H1 (cell line): Measurements from ENCODE around the gene FLVCR1. TPM values are rescaled to one million over a fixed set of nuclear protein-coding genes. Genes with fewer than 3 reads are reported as not detected.

Experiments used
- CTCF ChIA-PET: fragments of 300-600 bp; sonication (Branson Sonifier 250); formaldehyde crosslinking; loops from one replicate; lab custom pipeline; 2021; ENCODE audit not compliant: partially characterized antibody; lab: Charles Lee
- POLR2A ChIA-PET: fragments of 300-600 bp; sonication (Branson Sonifier 250); formaldehyde crosslinking; loops from one replicate; lab custom pipeline; 2021; ENCODE audit warnings: inconsistent platforms; ENCODE audit not compliant: partially characterized antibody; lab: Charles Lee
- DNase-seq, 2 experiments: peaks; one replicate each; pipeline versions ENCODE4 v3.0.0 to v3.0.0-alpha.2; 2010 to 2022; ENCODE audit warnings: low spot score in 2 of 2, low read depth in 1 of 2, mixed read lengths in 1 of 2
- FAIRE-seq: peaks from 2 replicates; lab custom pipeline; 2011; peaks lifted over from hg19 to GRCh38; lab: Jason Lieb, UNC
- H2AFZ ChIP-seq: 2 replicates; pipeline ENCODE4 v1.8.1; 2012; ENCODE audit warnings: low read length, inconsistent platforms
- H2AK5ac ChIP-seq: 2 replicates; pipeline ENCODE4 v1.6.1; 2013; ENCODE audit warnings: low read depth, low read length
- H2BK120ac ChIP-seq: replicated peaks from 2 replicates; pipeline ENCODE3; 2013; ENCODE audit warnings: low read depth, low read length, inconsistent platforms
- H2BK12ac ChIP-seq: 2 replicates; pipeline ENCODE4 v1.6.1; 2013; ENCODE audit warnings: low read depth, low read length
- H2BK15ac ChIP-seq: 2 replicates; pipeline ENCODE4 v1.6.1; 2013; ENCODE audit warnings: low read length
- H2BK20ac ChIP-seq: 2 replicates; pipeline ENCODE4 v1.6.1; 2013; ENCODE audit warnings: low read length
- H2BK5ac ChIP-seq: 2 replicates; pipeline ENCODE4 v1.6.1; 2013; ENCODE audit warnings: low read depth, low read length
- H3K14ac ChIP-seq: 2 replicates; pipeline ENCODE4 v1.6.1; 2013; ENCODE audit warnings: inconsistent platforms; ENCODE audit not compliant: insufficient read length
- H3K18ac ChIP-seq: 2 replicates; pipeline ENCODE4 v1.6.1; 2013; ENCODE audit warnings: low read length; ENCODE audit errors: extremely low read depth
- H3K23ac ChIP-seq: 2 replicates; pipeline ENCODE4 v1.6.1; 2013; ENCODE audit warnings: inconsistent platforms; ENCODE audit not compliant: insufficient read length
- H3K23me2 ChIP-seq: 2 replicates; pipeline ENCODE4 v1.6.1; 2013; ENCODE audit warnings: low read depth, low read length
- H3K27ac ChIP-seq: 2 replicates; pipeline ENCODE4 v1.6.1; 2011; ENCODE audit warnings: low read depth, low read length, inconsistent platforms
- H3K27me3 ChIP-seq, 4 experiments: replicated peaks in 1 of 4; 1 replicate in 1 of 4; 2 replicates in 3 of 4; pipeline versions ENCODE4 v1.6.1 to v1.8.1; 2011 to 2013; ENCODE audit warnings: low read length in 3 of 4, mild to moderate bottlenecking in 3 of 4, inconsistent platforms in 2 of 4, mixed read lengths in 2 of 4, moderate library complexity in 1 of 4; ENCODE audit not compliant: control insufficient read depth in 3 of 4, insufficient read depth in 3 of 4; ENCODE audit errors: extremely low read depth in 1 of 4
- H3K36me3 ChIP-seq, 4 experiments: 2 replicates each; pipeline versions ENCODE4 v1.6.1 to v1.8.1; 2011 to 2013; ENCODE audit warnings: mild to moderate bottlenecking in 4 of 4, low read length in 3 of 4, moderate library complexity in 2 of 4, control low read depth in 1 of 4, inconsistent platforms in 1 of 4; ENCODE audit not compliant: insufficient read depth in 4 of 4, control insufficient read depth in 2 of 4
- H3K4ac ChIP-seq: replicated peaks from 2 replicates; pipeline ENCODE3; 2013; ENCODE audit warnings: low read length, low read depth, mixed read lengths, inconsistent platforms; ENCODE audit not compliant: insufficient read length
- H3K4me1 ChIP-seq, 4 experiments: replicated peaks in 1 of 4; 1 replicate in 1 of 4; 2 replicates in 3 of 4; pipeline versions ENCODE4 v1.6.1 to v1.8.1; 2011 to 2013; ENCODE audit warnings: low read length in 3 of 4, inconsistent platforms in 2 of 4, mixed read lengths in 1 of 4; ENCODE audit not compliant: insufficient read depth in 4 of 4, control insufficient read depth in 3 of 4
- H3K4me2 ChIP-seq, 2 experiments: 2 replicates each; pipeline versions ENCODE4 v1.6.1 to v1.8.1; 2011 to 2013; ENCODE audit warnings: low read depth in 2 of 2, low read length in 2 of 2, control low read depth in 1 of 2, inconsistent platforms in 1 of 2, mild to moderate bottlenecking in 1 of 2; ENCODE audit not compliant: insufficient read depth in 1 of 2
- H3K4me3 ChIP-seq, 4 experiments: fragments of 200-600, 300-600 bp in 1 of 4; sonication (generic), shearing (Covaris generic), sonication (Bioruptor Twin) in 1 of 4; 2 replicates each; pipeline versions ENCODE4 v1.5.1 to v1.8.1; 2011 to 2016; ENCODE audit warnings: low read length in 4 of 4, low read depth in 3 of 4, control low read depth in 2 of 4, inconsistent platforms in 2 of 4, mild to moderate bottlenecking in 2 of 4, mixed read lengths in 1 of 4, moderate library complexity in 1 of 4; ENCODE audit not compliant: insufficient read depth in 2 of 4; ENCODE audit errors: extremely low read depth in 1 of 4
- H3K56ac ChIP-seq: replicated peaks from 2 replicates; pipeline ENCODE3; 2013; ENCODE audit warnings: low read depth, mild to moderate bottlenecking, mixed read lengths, low read length, inconsistent platforms; ENCODE audit not compliant: insufficient read length
- H3K79me1 ChIP-seq: 2 replicates; pipeline ENCODE4 v1.6.1; 2013; ENCODE audit warnings: low read depth, low read length, control low read depth
- H3K79me2 ChIP-seq, 2 experiments: 2 replicates each; pipeline versions ENCODE4 v1.6.1 to v1.8.1; 2012 to 2013; ENCODE audit warnings: low read length in 2 of 2, mild to moderate bottlenecking in 2 of 2, inconsistent platforms in 1 of 2; ENCODE audit not compliant: insufficient read depth in 2 of 2, control insufficient read depth in 1 of 2
- H3K9ac ChIP-seq, 4 experiments: replicated peaks in 1 of 4; 1 replicate in 1 of 4; 2 replicates in 3 of 4; pipeline versions ENCODE4 v1.6.1 to v1.8.1; 2011 to 2013; ENCODE audit warnings: low read depth in 3 of 4, low read length in 3 of 4, control low read depth in 2 of 4, mild to moderate bottlenecking in 2 of 4, moderate library complexity in 2 of 4, inconsistent platforms in 1 of 4; ENCODE audit errors: extremely low read depth in 1 of 4
- H3K9me3 ChIP-seq, 2 experiments: 2 replicates each; pipeline versions ENCODE4 v1.6.1 to v1.8.1; 2012 to 2013; ENCODE audit warnings: mild to moderate bottlenecking in 2 of 2, moderate library complexity in 2 of 2, control low read depth in 1 of 2, inconsistent platforms in 1 of 2, low read depth in 1 of 2, low read length in 1 of 2, mixed read lengths in 1 of 2; ENCODE audit not compliant: insufficient read depth in 2 of 2
- H4K20me1 ChIP-seq, 2 experiments: replicated peaks in 1 of 2; 2 replicates each; pipeline versions ENCODE3 to v1.8.1; 2011 to 2013; ENCODE audit warnings: inconsistent platforms in 2 of 2, low read length in 2 of 2, mild to moderate bottlenecking in 1 of 2; ENCODE audit not compliant: insufficient read depth in 2 of 2, control insufficient read depth in 1 of 2
- H4K5ac ChIP-seq: 2 replicates; pipeline ENCODE4 v1.6.1; 2013; ENCODE audit warnings: low read length, low read depth, mixed read lengths, inconsistent platforms; ENCODE audit not compliant: insufficient read length
- H4K8ac ChIP-seq: 2 replicates; pipeline ENCODE4 v1.8.0; 2013; ENCODE audit warnings: mild to moderate bottlenecking, moderate library complexity, low read length, inconsistent platforms; ENCODE audit not compliant: insufficient read depth; ENCODE audit errors: extremely low read depth
- H4K91ac ChIP-seq: replicated peaks from 2 replicates; pipeline ENCODE3; 2013; ENCODE audit warnings: low read length, mixed read lengths, inconsistent platforms; ENCODE audit not compliant: insufficient read length
- CREB1 ChIP-seq: IDR thresholded peaks from 2 replicates; pipeline ENCODE4 v1.6.1; 2012; ENCODE audit warnings: inconsistent platforms
- EP300 ChIP-seq, 2 experiments: IDR thresholded peaks; 1 replicate in 1 of 2; 2 replicates in 1 of 2; pipeline ENCODE4 v1.6.1; 2011 to 2012; ENCODE audit warnings: low read depth in 2 of 2, low read length in 2 of 2, mild to moderate bottlenecking in 2 of 2, borderline replicate concordance in 1 of 2, inconsistent platforms in 1 of 2, moderate library complexity in 1 of 2
- KDM5A ChIP-seq: fragments of 200-600 bp; IDR thresholded peaks from 2 replicates; pipeline ENCODE4 v1.7.1; 2012; ENCODE audit warnings: mild to moderate bottlenecking, low read length, inconsistent platforms, mixed read lengths
- PHF8 ChIP-seq: fragments of 200-600 bp; sonication (generic); conservative IDR thresholded peaks from 2 replicates; pipeline ENCODE4 v1.7.1; 2012; ENCODE audit warnings: low read depth, mild to moderate bottlenecking, inconsistent platforms, low read length, moderate library complexity
- POLR2AphosphoS5 ChIP-seq: IDR thresholded peaks from 2 replicates; pipeline ENCODE4 v1.6.1; 2011; ENCODE audit warnings: low read depth, low read length
- SRF ChIP-seq: IDR thresholded peaks from 2 replicates; pipeline ENCODE4 v1.6.1; 2011; ENCODE audit warnings: mild to moderate bottlenecking, low read depth, low read length, moderate library complexity
- SUZ12 ChIP-seq: fragments of 200-600 bp; sonication (generic); IDR thresholded peaks from 2 replicates; pipeline ENCODE4 v1.6.1; 2012; ENCODE audit warnings: mild to moderate bottlenecking, inconsistent platforms, low read length, moderate library complexity, mixed read lengths
- TBP ChIP-seq: IDR thresholded peaks from 2 replicates; pipeline ENCODE4 v1.6.1; 2011; ENCODE audit warnings: low read depth, low read length, improper control_type of control experiment
- TCF12 ChIP-seq: IDR thresholded peaks from 2 replicates; pipeline ENCODE4 v1.6.1; 2011; ENCODE audit warnings: low read depth, mild to moderate bottlenecking, low read length
- YY1 ChIP-seq: IDR thresholded peaks from 2 replicates; pipeline ENCODE4 v1.6.1; 2011; ENCODE audit warnings: low read depth, mild to moderate bottlenecking, low read length
- WGBS, 2 experiments: shearing (Covaris generic) in 1 of 2; methylation state at CpG; one replicate each; pipeline versions ENCODE4 v1.1.6 to v1.1.7; 2013 to 2015; ENCODE audit warnings: low lambda C conversion rate in 2 of 2, mixed read lengths in 2 of 2, inconsistent platforms in 1 of 2, low coverage in 1 of 2, missing lambda C conversion rate in 1 of 2; ENCODE audit not compliant: insufficient replicate concordance in 2 of 2, insufficient coverage in 1 of 2, insufficient read length in 1 of 2; ENCODE audit errors: extremely low coverage in 1 of 2, missing lambda C conversion rate in 1 of 2; 5-methylcytosine and 5-hydroxymethylcytosine counted together
- polyA plus RNA-seq, 7 experiments: library from polyadenylated mRNA; depleted of rRNA in 3 of 7; stranded (reverse) in 5 of 7; unstranded in 2 of 7; fragments of >200 nt in 5 of 7; fragments of 200-250 nt in 2 of 7; gene quantifications; 1 replicate in 5 of 7; 2 replicates in 1 of 7; 4 replicates in 1 of 7; pipeline versions ENCODE4 v1.2.1 to v1.2.3, GENCODE V29; 2011 to 2013; ENCODE audit warnings: missing spikeins in 2 of 7, mixed read lengths in 2 of 7
- total RNA-seq: library from RNA; stranded (reverse); fragmentation: NEBNext Ultra II Directional; extraction: Animal tissue kit (Norgen Biotek cat#: 25700); gene quantifications from 2 replicates; pipeline ENCODE4 v1.2.1, GENCODE V29; 2021
- TF ChIP-seq, protein P1 (sequence below): IDR thresholded peaks from 2 replicates; pipeline ENCODE4 v1.6.1; 2011; ENCODE audit warnings: low read length, improper control_type of control experiment

Gene FLVCR1
- total and polyA plus RNA-seq, 2 of the 8 experiments (the other 6 are each of a cell fraction or from before 2014, with no cell fraction given), result 31.8 to 75.7 TPM

DNA sequence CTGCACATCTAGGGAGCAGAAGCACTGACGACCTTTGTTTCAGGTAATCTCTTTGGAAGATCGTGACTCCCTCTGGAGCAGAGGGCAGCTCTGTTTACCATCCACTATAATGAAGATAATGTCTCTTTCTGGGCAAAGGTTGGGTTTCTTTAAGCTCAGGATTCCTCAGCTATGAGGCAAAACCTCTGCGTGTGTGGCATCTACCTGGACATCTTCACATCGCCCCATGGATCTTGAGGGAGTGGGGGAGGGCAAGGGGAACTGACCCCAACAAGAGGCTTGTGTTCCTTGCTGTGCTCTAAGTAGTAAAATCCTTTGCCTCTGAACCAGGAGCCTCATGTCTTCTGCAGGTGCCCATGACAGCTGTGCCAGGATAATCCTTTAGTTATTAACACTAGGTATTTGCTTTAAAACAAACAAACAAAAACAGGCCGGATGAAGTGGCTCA is 30.2 kb upstream of the FLVCR1 start:
- no peak overlapping the region for H2BK5ac ChIP-seq
- no peaks in the 10 kb centered on the region; a peak in 1 of 8 replicates for H3K36me3 ChIP-seq
- no peaks in the 10 kb centered on the region for H4K20me1 ChIP-seq
- TF ChIP-seq SUZ12 (no peak), PHF8 (no peak), SRF (no peak), TBP (no peak), EP300 (IDR thresholded peaks at IDR 0.05; ENCODE audit: borderline replicate concordance in 1 of 2, low read depth in 2 of 2, low read length in 2 of 2) (no peak), POLR2AphosphoS5 (no peak), YY1 (no peak), CREB1 (no peak), KDM5A (no peak), TCF12 (no peak)
- TF ChIP-seq, protein P1, sequence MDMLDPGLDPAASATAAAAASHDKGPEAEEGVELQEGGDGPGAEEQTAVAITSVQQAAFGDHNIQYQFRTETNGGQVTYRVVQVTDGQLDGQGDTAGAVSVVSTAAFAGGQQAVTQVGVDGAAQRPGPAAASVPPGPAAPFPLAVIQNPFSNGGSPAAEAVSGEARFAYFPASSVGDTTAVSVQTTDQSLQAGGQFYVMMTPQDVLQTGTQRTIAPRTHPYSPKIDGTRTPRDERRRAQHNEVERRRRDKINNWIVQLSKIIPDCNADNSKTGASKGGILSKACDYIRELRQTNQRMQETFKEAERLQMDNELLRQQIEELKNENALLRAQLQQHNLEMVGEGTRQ, result no peak
- H3K9ac ChIP-seq, result no peak overlapping the region
- no peak overlapping the region for H3K4me3 ChIP-seq
- H3K79me2 ChIP-seq, result no peaks in the 10 kb centered on the region
- H3K56ac ChIP-seq, result no peak overlapping the region
- ChIA-PET POLR2A (interaction anchor here (1.0 to 2.3 kb wide), 5 partner anchors 10 to 72 kb away, joined by 3 to 8 read pairs (median 3); partner anchors contain the start of gene FLVCR1), CTCF (interaction anchor here (0.9 to 2.9 kb wide), 4 partner anchors 10 to 88 kb away, joined by 3 to 12 read pairs (median 4); no protein-coding TSS in a partner anchor)
- no peak overlapping the region for H2BK15ac ChIP-seq
- no peaks in the 10 kb centered on the region for H3K9me3 ChIP-seq
- no peak for FAIRE-seq
- H4K8ac ChIP-seq, result no peak overlapping the region
- no peak overlapping the region for H4K5ac ChIP-seq
- H2BK12ac ChIP-seq, result no peak overlapping the region
- no peak overlapping the region for H3K27ac ChIP-seq
- H2BK120ac ChIP-seq, result no peak overlapping the region
- no peaks in the 10 kb centered on the region for H3K79me1 ChIP-seq
- no peak overlapping the region for H3K4ac ChIP-seq
- no peak overlapping the region for H2AK5ac ChIP-seq
- WGBS, 2 experiments, result 86% methylated on average over 5 of the region's 5 CpGs; no CpG with 5 or more reads in 1 of the 2 experiments
- no peak for DNase-seq
- H3K4me2 ChIP-seq, result no peak overlapping the region
- no peaks in the 10 kb centered on the region for H3K27me3 ChIP-seq
- H3K23ac ChIP-seq, result no peak overlapping the region
- peaks cover 0 to 2% (median 0%) of the 10 kb centered on the region in 4 experiments; a peak in 1 of 7 replicates for H3K4me1 ChIP-seq
- no peak overlapping the region for H4K91ac ChIP-seq
- H3K18ac ChIP-seq, result no peak overlapping the region
- H3K23me2 ChIP-seq, result no peaks in the 10 kb centered on the region
- no peak overlapping the region for H2AFZ ChIP-seq
- H2BK20ac ChIP-seq, result no peak overlapping the region
- no peak overlapping the region for H3K14ac ChIP-seq
